ENCODE data around the gene ELAC1.

ELAC1 gene

DNA sequence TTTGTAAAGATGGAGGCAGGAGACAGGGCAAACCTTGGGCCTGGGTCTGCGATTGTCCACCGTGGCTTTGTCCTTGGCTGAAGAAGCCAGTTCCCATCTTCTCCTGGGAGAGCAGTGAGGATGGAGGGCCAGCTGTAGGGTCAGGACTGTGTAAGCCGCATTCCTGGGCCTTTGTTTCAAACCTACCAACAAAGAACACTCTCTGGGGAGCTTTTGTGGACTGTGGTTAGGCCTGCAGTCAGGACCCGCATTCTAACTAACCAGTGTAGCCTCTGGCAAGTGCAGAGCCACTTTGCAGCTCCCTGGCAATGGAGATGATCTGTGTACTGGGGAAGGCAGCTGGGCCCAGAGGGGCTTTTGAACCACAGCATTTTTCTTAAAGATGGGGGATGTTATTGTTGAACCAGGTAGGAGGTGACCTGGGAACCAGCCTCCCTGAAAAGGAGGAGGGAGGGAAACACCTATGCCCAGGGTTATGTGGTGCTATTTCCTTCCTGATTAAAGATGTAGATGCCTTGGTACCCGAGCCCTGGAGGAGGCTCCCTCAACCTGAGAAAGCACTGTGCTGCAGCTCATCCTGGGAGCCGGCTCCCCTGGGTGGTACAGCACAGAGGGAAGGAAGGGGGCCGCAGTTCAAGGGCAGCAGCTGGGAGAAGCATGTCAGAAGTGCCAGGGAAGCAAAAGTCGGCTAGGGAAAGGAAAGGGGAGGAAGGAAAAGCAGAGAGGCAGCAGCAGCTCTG, 49.5 kb downstream of the ELAC1 start:
- DNase-seq (ENCODE audit: extremely low read depth in 1 of 2, low read depth in 1 of 2) = no peak

DNA sequence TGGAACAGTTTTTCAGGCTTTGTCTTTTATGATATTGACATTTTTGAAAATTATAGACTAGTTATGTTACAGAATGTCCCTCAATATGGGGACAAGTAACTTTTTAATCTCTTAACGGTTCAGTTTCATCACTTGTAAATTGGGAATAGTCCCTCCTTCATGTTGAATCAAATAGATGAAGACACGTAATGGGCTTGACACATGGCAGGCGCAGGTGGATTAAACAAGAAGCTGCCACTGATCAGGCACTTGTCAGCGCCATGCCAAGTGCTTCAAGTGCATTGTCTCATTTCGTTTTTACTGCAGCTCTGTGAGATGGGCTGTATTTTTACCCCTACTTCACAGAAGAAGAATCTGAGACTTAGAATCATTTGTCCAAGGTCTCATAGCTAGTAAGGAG, 52.7 kb downstream of the ELAC1 start:
- no peak for DNase-seq (ENCODE audit: extremely low read depth in 1 of 2, low read depth in 1 of 2)

DNA sequence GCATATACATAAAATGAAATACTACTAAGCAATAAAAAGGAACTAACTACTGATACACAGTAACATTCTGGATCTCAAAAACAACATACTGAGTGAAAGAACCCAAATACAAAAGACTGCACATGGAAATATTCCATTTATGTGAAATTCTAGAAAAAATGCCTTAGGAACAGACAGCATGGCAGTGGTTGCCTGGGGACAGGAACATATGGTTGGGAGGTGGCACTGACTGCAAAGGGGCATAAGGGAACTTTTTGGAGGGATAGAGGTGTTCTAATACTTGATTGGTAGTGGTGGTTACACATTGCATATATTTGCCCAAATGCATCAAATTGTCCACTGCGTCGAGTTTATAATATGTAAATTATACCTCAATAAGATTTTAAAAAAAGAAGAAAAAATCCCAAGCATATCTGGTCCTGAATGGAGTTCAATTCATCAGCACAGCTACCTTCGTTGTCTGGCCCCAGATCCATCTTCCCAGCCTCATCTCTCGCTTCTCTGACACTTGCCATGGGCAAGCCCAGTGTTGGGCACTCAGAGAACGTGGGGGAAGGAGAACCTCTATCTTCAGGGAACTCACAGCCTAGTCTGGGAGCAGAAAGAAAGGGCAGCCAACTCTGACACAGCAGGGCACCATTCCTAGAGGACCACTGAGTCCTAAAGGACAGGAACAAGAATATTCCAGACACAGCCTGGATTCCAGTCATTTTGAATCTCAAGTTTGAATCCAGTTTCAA, 53.6 kb downstream of the ELAC1 start:
- no peak for DNase-seq (ENCODE audit: extremely low read depth in 1 of 2, low read depth in 1 of 2)

DNA sequence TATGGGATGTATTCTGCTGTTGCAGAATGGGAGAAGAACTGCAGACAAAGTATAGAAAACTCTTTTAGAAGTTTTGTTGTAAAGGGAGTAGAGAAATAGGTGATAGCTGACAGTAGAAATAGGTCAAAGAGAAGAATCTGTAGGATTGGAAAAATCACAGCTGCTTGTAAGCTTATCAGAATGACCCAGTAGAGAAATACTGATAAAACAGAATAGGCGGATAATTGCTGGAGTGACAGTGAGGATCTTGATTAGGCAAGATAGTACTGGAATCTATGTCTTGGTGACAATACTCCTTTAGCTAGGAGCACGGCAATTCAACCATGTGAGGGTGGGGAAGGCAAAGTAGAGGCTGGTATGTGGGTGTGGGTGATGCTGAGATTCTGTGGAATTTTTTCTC, 57.7 kb downstream of the ELAC1 start:
- no peak for DNase-seq (ENCODE audit: extremely low read depth in 1 of 2, low read depth in 1 of 2)

DNA sequence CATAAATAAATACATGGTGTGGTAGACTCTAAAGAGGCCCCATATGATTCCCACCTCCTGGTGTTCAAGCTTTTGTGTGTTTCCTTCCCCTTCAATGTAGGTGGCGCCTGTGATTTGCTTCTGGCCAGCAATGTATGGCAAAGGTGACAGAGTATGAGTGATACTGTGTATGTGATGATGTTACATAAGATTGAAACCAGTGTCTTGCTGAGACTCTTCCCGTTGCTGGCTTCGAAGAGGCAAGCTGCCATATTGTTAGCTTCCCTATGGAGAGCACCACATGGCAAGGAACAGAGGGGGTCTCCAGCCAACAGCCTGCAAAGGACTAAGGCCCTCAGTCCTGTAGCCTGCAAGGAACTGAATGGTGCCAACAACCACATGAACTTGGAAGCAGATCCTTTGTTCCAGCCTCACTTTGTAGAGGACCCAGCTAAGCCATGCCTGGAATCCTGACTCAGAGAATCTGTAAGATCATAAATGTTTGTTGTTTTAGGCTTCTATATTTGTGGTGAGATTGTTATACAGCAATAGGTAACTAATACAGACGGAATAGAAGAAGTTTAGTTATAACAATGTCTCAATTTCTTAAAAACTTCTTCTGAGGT, 60.5 kb downstream of the ELAC1 start:
- no peak for DNase-seq (ENCODE audit: extremely low read depth in 1 of 2, low read depth in 1 of 2)

DNA sequence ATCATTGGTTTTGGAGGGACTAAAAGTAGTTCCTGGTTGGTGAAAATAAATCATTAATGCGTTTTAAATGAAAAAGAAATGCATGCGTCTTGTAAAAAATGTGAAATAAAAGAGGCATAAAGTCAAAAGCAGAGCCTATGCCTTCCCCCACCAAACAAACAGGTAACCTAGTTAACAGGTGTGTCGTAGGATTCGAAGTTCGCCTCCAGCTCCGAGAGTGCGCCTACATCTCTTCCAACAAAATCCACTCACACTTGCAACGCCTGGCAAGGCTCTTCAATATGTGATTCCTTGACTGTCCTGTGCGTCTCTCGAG, 61.5 kb downstream of the ELAC1 start:
- no peak for DNase-seq (ENCODE audit: extremely low read depth in 1 of 2, low read depth in 1 of 2)

DNA sequence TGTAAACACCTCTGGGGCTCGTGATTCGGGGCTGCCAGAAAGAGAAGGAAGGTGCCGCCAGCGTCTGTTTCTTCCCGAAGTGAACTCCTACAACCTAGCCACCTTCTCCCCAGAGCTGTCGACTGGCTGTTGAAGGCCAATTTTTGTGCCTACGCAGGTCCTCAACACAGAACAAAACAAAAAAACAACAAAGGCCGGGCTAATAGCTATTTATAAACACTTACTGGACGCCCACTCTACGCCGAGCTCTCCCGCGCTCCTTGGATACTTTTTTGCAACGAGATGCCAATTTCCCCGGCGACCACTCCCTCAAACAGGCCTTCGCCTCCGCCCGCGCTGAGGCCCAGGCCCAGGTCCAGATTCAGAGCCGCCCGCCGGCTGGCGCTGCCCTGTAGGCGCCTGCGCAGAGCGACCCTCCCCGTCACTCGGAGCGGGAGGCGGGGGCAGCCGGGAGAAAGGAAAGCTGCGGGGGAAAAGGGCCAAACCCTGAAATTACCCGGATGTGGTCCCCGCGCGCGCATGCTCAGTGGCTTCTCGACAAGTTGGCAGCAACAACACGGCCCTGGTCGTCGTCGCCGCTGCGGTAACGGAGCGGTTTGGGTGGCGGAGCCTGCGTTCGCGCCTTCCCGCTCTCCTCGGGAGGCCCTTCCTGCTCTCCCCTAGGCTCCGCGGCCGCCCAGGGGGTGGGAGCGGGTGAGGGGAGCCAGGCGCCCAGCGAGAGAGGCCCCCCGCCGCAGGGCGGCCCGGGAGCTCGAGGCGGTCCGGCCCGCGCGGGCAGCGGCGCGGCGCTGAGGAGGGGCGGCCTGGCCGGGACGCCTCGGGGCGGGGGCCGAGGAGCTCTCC, 62.1 kb downstream of the ELAC1 start, which contains the start of gene SMAD4:
Gene SMAD4, plus strand, starts transcription at position 520 of the 843 bp plus-strand sequence. CDS start 16,834 bp downstream, outside the sequence.
- peak; percentile 97 to 99 for DNase-seq (ENCODE audit: extremely low read depth in 1 of 2, low read depth in 1 of 2)

DNA sequence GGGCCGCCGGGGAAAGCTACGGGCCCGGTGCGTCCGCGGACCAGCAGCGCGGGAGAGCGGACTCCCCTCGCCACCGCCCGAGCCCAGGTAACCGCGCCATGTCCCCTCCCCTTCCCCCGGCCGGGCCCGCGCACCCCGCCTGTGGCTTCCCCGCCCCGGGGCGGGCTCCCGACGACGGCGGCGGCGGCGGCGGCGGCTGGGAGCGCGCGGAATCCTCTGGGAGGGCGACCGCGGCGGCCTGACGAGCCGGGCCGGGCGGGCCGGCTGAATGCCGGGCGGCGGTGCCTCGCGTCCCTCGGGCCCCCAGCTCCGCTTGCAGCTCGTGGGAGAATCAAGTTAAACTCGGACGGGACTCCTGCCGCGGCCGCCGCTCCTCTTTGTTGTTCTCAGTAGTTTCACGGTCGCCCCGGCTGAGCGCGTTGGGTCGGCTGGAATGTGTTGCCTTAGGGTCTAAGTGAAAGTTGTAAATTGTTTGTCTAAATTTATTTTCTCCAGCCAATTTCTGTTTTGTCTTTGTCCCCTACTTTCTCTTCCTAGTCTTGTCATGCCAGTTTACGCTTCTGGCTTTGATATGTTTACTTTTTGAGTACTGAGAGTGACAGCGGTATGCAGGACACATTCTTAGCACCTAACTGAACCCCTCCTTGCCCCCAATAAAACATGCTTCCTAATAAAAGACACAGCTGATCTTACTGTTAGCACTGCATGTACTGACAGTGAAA, 62.9 kb downstream of the ELAC1 start:
- DNase-seq (ENCODE audit: extremely low read depth in 1 of 2, low read depth in 1 of 2) = peak in 1 of 2 donors; percentile 52

DNA sequence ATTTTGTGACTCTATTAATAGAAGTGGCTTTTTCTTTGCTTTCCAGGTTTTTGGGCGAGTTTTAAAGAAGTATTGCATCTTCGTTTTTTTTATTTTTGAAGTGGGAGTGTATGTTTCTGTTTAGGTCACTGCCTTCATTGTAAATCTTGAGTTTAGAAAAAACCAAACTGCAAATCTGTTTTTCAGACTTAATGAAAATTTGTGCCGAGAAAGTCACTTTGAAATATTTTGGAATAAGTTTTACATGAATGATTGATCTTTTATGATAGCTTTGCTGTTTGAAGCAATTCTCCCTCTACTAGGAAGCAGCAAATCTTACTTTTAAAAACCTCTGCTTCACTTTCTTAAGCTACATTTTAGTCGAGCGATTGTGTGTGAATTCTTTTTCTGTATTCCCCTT, 64.4 kb downstream of the ELAC1 start:
- no peak for DNase-seq (ENCODE audit: extremely low read depth in 1 of 2, low read depth in 1 of 2)

DNA sequence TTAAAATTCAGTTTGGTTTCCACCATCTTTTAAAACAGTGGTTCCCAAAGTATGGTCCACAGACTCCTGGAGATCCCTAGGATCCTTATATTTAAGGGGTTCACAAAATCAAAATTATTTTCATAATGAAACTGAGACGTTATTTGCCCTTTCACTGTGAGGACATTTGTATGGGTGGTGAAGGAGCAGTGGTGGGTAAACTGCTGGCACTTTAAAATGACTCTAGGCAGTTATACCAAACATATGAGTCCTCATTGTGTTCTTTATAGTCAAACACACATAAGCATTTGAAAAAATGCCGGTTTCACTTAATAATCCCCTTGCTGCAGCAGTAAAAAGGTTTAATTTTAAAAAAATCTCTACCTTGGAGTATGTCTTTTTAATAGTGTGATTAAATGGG, 69.4 kb downstream of the ELAC1 start:
- DNase-seq (ENCODE audit: extremely low read depth in 1 of 2, low read depth in 1 of 2) = no peak

All from activated CD8-positive, alpha-beta memory T cell treated with anti-CD3 and anti-CD28 coated beads for 1 hour (primary cell).